Stimulated activated CD8-positive, alpha-beta memory T cell treated with anti-CD3 and anti-CD28 coated beads, Interleukin-15, amount 100 ng/mL, for 1 hour (primary cell): ENCODE measurements around the gene CBR4.
"Not testable (repeated sequence)": the region's sequence is repeated elsewhere in the genome, so short reads cannot be mapped to it uniquely, and the experiment has no call there.

Experiments used
- DNase-seq: peaks from one replicate; pipeline ENCODE4 v3.0.0-alpha.2; 2020; ENCODE audit warnings: low read depth

Gene CBR4

GRCh38 chr4:169010125-169011023, at the start of gene CBR4:
CBR4 (minus strand) TSS chr4:169010255; CDS start chr4:169010089, 166 bp downstream.
- peak; percentile 90 for DNase-seq

GRCh38 chr4:169059306-169060211, 49.5 kb upstream of the CBR4 start:
- DNase-seq = no peak

- no peak for DNase-seq
Measured at GRCh38 chr4:169058312-169058711, 48.3 kb upstream of the CBR4 start.

- DNase-seq = no peak
Measured at GRCh38 chr4:169054879-169055278, 44.8 kb upstream of the CBR4 start.

- DNase-seq = no peak
Measured at GRCh38 chr4:169052594-169052945, 42.5 kb upstream of the CBR4 start.

- DNase-seq = no peak
Measured at GRCh38 chr4:169051761-169052593, 41.9 kb upstream of the CBR4 start.

GRCh38 chr4:169050881-169051760, 41.1 kb upstream of the CBR4 start:
- DNase-seq = no peak

GRCh38 chr4:169050284-169050683, 40.2 kb upstream of the CBR4 start:
- no peak for DNase-seq

GRCh38 chr4:169048868-169049414, 38.9 kb upstream of the CBR4 start:
- DNase-seq = no peak

GRCh38 chr4:169047956-169048355, 37.9 kb upstream of the CBR4 start:
- DNase-seq = no peak

GRCh38 chr4:169045862-169046584, 36.0 kb upstream of the CBR4 start:
- DNase-seq = no peak

GRCh38 chr4:169044714-169045447, 34.8 kb upstream of the CBR4 start:
- no peak for DNase-seq

GRCh38 chr4:169042608-169043007, 32.6 kb upstream of the CBR4 start:
- no peak for DNase-seq

GRCh38 chr4:169040559-169041261, 30.7 kb upstream of the CBR4 start:
- DNase-seq = no peak

GRCh38 chr4:169039251-169039954, 29.3 kb upstream of the CBR4 start:
- DNase-seq = no peak

- no peak for DNase-seq
Measured at GRCh38 chr4:169037506-169037905, 27.5 kb upstream of the CBR4 start.

GRCh38 chr4:169035871-169036620, 26.0 kb upstream of the CBR4 start:
- DNase-seq = not testable (repeated sequence)
